HCT116 (cell line): ENCODE results near the gene DUSP2. TPM values are rescaled to one million over a fixed set of nuclear protein-coding genes. Genes with fewer than 3 reads are reported as not detected.

Source experiments
- ATAC-seq: fragments of 200-7000 bp; cut with Tn5 transposase; 2 replicates; pipeline ENCODE4 v1.9.1; 2020; ENCODE audit warnings: mild to moderate bottlenecking, moderate library complexity
- BruUV-seq: library from RNA; stranded (reverse); fragments of 400-500 nt; replicated peaks from 2 replicates; lab custom pipeline; 2021; lab: Mats Ljungman, UMichigan
- CTCF ChIA-PET: fragments of 300-600 bp; sonication (Branson Sonifier 250); formaldehyde crosslinking; loops from one replicate; lab custom pipeline; 2021; ENCODE audit warnings: antibody characterized with exemption; lab: Charles Lee
- POLR2A ChIA-PET: fragments of 300-600, 350-600 bp; sonication (Branson Sonifier 250); formaldehyde crosslinking; loops from one replicate; lab custom pipeline; 2021; ENCODE audit warnings: antibody characterized with exemption; lab: Charles Lee
- RAD21 ChIA-PET, 2 experiments: fragments of 300-600 bp; sonication (Branson Sonifier 250); formaldehyde crosslinking; loops; one replicate each; lab custom pipeline; 2023; ENCODE audit warnings: low total read pairs in 2 of 2; ENCODE audit not compliant: uncharacterized antibody in 2 of 2, unreplicated experiment in 2 of 2, low non-redundant PET in 1 of 2; lab: Charles Lee
- DNase-seq: peaks from one replicate; pipeline ENCODE4 v3.0.0-alpha.2; 2010; ENCODE audit warnings: low read depth, low spot score
- H2AFZ ChIP-seq: fragments of 200-600 bp; shearing (Covaris generic), sonication (generic); 2 replicates; pipeline ENCODE4 v1.6.1; 2017; ENCODE audit warnings: low read depth, mixed run types, mixed read lengths, antibody characterized with exemption, low read length; ENCODE audit not compliant: poor library complexity, severe bottlenecking
- H3K27ac ChIP-seq: 2 replicates; pipeline ENCODE4 v1.5.1; 2012; ENCODE audit warnings: low read depth, low read length
- H3K27me3 ChIP-seq: fragments of 200-600 bp; sonication (generic); 2 replicates; pipeline ENCODE4 v1.6.1; 2016; ENCODE audit warnings: mixed run types, low read length, mixed read lengths; ENCODE audit not compliant: insufficient read depth
- H3K36me3 ChIP-seq, 2 experiments: fragments of 200-500 bp in 1 of 2; fragments of 200-600 bp in 1 of 2; sonication (Bioruptor generic) in 1 of 2; sonication (generic) in 1 of 2; 2 replicates each; pipeline versions ENCODE4 v1.5.1 to v1.6.1; 2014 to 2016; ENCODE audit warnings: low read length in 2 of 2, inconsistent platforms in 1 of 2, mixed read lengths in 1 of 2, mixed run types in 1 of 2; ENCODE audit not compliant: insufficient read depth in 2 of 2, control insufficient read depth in 1 of 2
- H3K4me1 ChIP-seq, 2 experiments: fragments of 200-600 bp in 1 of 2; sonication (generic) in 1 of 2; 2 replicates each; pipeline versions ENCODE4 v1.5.1 to v1.6.1; 2012 to 2017; ENCODE audit warnings: low read length in 2 of 2, inconsistent platforms in 1 of 2, mild to moderate bottlenecking in 1 of 2, mixed read lengths in 1 of 2, mixed run types in 1 of 2, moderate library complexity in 1 of 2; ENCODE audit not compliant: insufficient read depth in 2 of 2, control insufficient read depth in 1 of 2
- H3K4me2 ChIP-seq: fragments of 200-600 bp; sonication (generic); 2 replicates; pipeline ENCODE4 v1.6.1; 2017; ENCODE audit warnings: mixed run types, low read length, mixed read lengths
- H3K4me3 ChIP-seq, 2 experiments: fragments of 200-600 bp in 1 of 2; sonication (generic) in 1 of 2; replicated peaks in 1 of 2; 2 replicates each; pipeline ENCODE4 v1.5.1; 2011 to 2016; ENCODE audit warnings: low read length in 2 of 2, control low read depth in 1 of 2, low read depth in 1 of 2, mild to moderate bottlenecking in 1 of 2, mixed read lengths in 1 of 2, mixed run types in 1 of 2
- H3K79me2 ChIP-seq: fragments of 200-600 bp; sonication (generic); 2 replicates; pipeline ENCODE4 v1.6.1; 2017; ENCODE audit warnings: mild to moderate bottlenecking, mixed run types, low read length, moderate library complexity, mixed read lengths; ENCODE audit not compliant: insufficient read depth
- H3K9ac ChIP-seq: fragments of 200-600 bp; sonication (generic); 2 replicates; pipeline ENCODE4 v1.6.1; 2016; ENCODE audit warnings: low read length, mixed read lengths
- H3K9me2 ChIP-seq: fragments of 200-600 bp; sonication (generic), shearing (Covaris generic); 2 replicates; pipeline ENCODE4 v1.6.1; 2017; ENCODE audit warnings: mixed run types, mild to moderate bottlenecking, moderate library complexity; ENCODE audit not compliant: insufficient read depth
- H3K9me3 ChIP-seq, 2 experiments: fragments of 200-500 bp in 1 of 2; fragments of 200-600 bp in 1 of 2; sonication (Bioruptor generic) in 1 of 2; sonication (generic) in 1 of 2; 2 replicates each; pipeline ENCODE4 v1.6.1; 2014 to 2017; ENCODE audit warnings: low read length in 2 of 2, mixed read lengths in 2 of 2, inconsistent platforms in 1 of 2, low read depth in 1 of 2, mild to moderate bottlenecking in 1 of 2, mixed run types in 1 of 2, moderate library complexity in 1 of 2; ENCODE audit not compliant: control insufficient read depth in 1 of 2, insufficient read depth in 1 of 2
- H4K20me1 ChIP-seq: fragments of 200-600 bp; sonication (generic), shearing (Covaris generic); 2 replicates; pipeline ENCODE4 v1.6.1; 2017; ENCODE audit warnings: mixed run types, mild to moderate bottlenecking, moderate library complexity; ENCODE audit not compliant: insufficient read depth
- ATF3 ChIP-seq: IDR thresholded peaks from 2 replicates; pipeline ENCODE4 v1.6.1; 2012
- EGR1 ChIP-seq: IDR thresholded peaks from 2 replicates; pipeline ENCODE4 v1.6.1; 2012; ENCODE audit warnings: low read depth
- JUND ChIP-seq: IDR thresholded peaks from 2 replicates; pipeline ENCODE4 v1.6.1; 2012
- RAD21 ChIP-seq: IDR thresholded peaks from 2 replicates; pipeline ENCODE4 v1.6.1; 2012; ENCODE audit warnings: low read depth, mild to moderate bottlenecking
- REST ChIP-seq: IDR thresholded peaks from 2 replicates; pipeline ENCODE4 v1.6.1; 2012; ENCODE audit warnings: low read depth
- SIN3A ChIP-seq: IDR thresholded peaks from 2 replicates; pipeline ENCODE4 v1.6.1; 2012; ENCODE audit warnings: low read depth
- SP1 ChIP-seq: IDR thresholded peaks from 2 replicates; pipeline ENCODE4 v1.6.1; 2012; ENCODE audit warnings: low read depth
- ZBTB33 ChIP-seq: IDR thresholded peaks from 2 replicates; pipeline ENCODE4 v1.6.1; 2011; ENCODE audit warnings: mild to moderate bottlenecking, low read length, moderate library complexity; ENCODE audit not compliant: insufficient replicate concordance; ENCODE audit errors: extremely low read depth
- intact Hi-C: fragments of 100-400 bp; cut with micrococcal nuclease; formaldehyde crosslinking; loops from 2 replicates; pipeline ENCODE4 v1.10.0; 2022
- total RNA-seq: library from RNA; stranded (reverse); gene quantifications from one replicate; pipeline ENCODE4 v1.2.1, GENCODE V29; 2021; ENCODE audit not compliant: unreplicated experiment

The DUSP2 gene
- total RNA-seq, 1 experiment from 2014 or later = 24.5 TPM

- Histone ChIP-seq H3K4me3 (no peak overlapping the region), H2AFZ (no peak overlapping the region), H3K9ac (no peak overlapping the region), H3K79me2 (no peaks in the 10 kb centered on the region), H3K9me2 (no peaks in the 10 kb centered on the region), H3K27me3 (no peaks in the 10 kb centered on the region), H3K4me2 (no peak overlapping the region), H4K20me1 (no peaks in the 10 kb centered on the region), H3K27ac (no peak overlapping the region), H3K36me3 (no peaks in the 10 kb centered on the region), H3K4me1 (no peaks in the 10 kb centered on the region), H3K9me3 (no peaks in the 10 kb centered on the region)
- ATAC-seq = no peak
- TF ChIP-seq RAD21 = no peak
- no peak for TF ChIP-seq SP1
- TF ChIP-seq REST = no peak
- TF ChIP-seq JUND = no peak
- no peak for TF ChIP-seq EGR1
- no peak for TF ChIP-seq ATF3
- TF ChIP-seq SIN3A = no peak
- no peak for TF ChIP-seq ZBTB33
- no peak for DNase-seq
- intact Hi-C loops = no loop called here
- CTCF ChIA-PET = no interaction called here
- no TSS peak for BruUV-seq
- POLR2A ChIA-PET = no interaction called here
- RAD21 ChIA-PET = no interaction called here
Observed at GRCh38 chr2:96098900-96099590, 46.2 kb downstream of the DUSP2 start.
